GM18867 (cell line): ENCODE measurements around the gene RNF208.
A peak's percentile ranks its signal among the peaks of the same experiment; 100 is the strongest.

Experiments used
- ATAC-seq: cut with Tn5 transposase; IDR thresholded peaks from one replicate; pipeline ENCODE4 v1.9.1; 2021; ENCODE audit warnings: mild to moderate bottlenecking, moderate library complexity; ENCODE audit not compliant: unreplicated experiment

Gene RNF208

GRCh38 chr9:137228506-137228967, 6.5 kb upstream of the RNF208 start:
- ATAC-seq, result no peak

- ATAC-seq, result no peak
Measured at GRCh38 chr9:137227853-137228505, 5.9 kb upstream of the RNF208 start.

GRCh38 chr9:137227054-137227852, 5.2 kb upstream of the RNF208 start, which contains the start of gene RNF224:
Gene RNF224, plus strand, starts transcription at chr9:137227502. Its CDS starts 834 bp downstream, at chr9:137228336.
- ATAC-seq, result no peak

- no peak for ATAC-seq
Measured at GRCh38 chr9:137226338-137227053, 4.5 kb upstream of the RNF208 start.

- ATAC-seq, result no peak
Measured at GRCh38 chr9:137225699-137226331, 3.8 kb upstream of the RNF208 start.

- ATAC-seq, result no peak
Measured at GRCh38 chr9:137224830-137225694, 3.0 kb upstream of the RNF208 start, which contains the start of gene CYSRT1. Gene CYSRT1, plus strand, starts transcription at chr9:137225174. Its CDS starts 448 bp downstream, at chr9:137225622.

GRCh38 chr9:137223078-137223970, 1.3 kb upstream of the RNF208 start:
- ATAC-seq, result peak; percentile 69

GRCh38 chr9:137221506-137222111, 431 bp downstream of the RNF208 start:
- ATAC-seq, result no peak

GRCh38 chr9:137221095-137221505, 940 bp downstream of the RNF208 start:
- ATAC-seq, result no peak

- ATAC-seq, result no peak
Measured at GRCh38 chr9:137220317-137221094, 1.5 kb downstream of the RNF208 start.

GRCh38 chr9:137219757-137220316, 2.2 kb downstream of the RNF208 start:
- ATAC-seq, result no peak

GRCh38 chr9:137218754-137219271, 3.2 kb downstream of the RNF208 start:
- no peak for ATAC-seq

- no peak for ATAC-seq
Measured at GRCh38 chr9:137218212-137218753, 3.8 kb downstream of the RNF208 start.

GRCh38 chr9:137217276-137218211, 4.5 kb downstream of the RNF208 start:
- no peak for ATAC-seq

GRCh38 chr9:137216188-137216965, 5.7 kb downstream of the RNF208 start:
- ATAC-seq, result no peak
